ENCODE data around the gene SPECC1. TPM values are rescaled to one million over a fixed set of nuclear protein-coding genes. Genes with fewer than 3 reads are reported as not detected.

The SPECC1 gene
- total and polyA plus RNA-seq, 3 donors from 2014 or later = 78.6 to 160 (median 148) TPM

DNA sequence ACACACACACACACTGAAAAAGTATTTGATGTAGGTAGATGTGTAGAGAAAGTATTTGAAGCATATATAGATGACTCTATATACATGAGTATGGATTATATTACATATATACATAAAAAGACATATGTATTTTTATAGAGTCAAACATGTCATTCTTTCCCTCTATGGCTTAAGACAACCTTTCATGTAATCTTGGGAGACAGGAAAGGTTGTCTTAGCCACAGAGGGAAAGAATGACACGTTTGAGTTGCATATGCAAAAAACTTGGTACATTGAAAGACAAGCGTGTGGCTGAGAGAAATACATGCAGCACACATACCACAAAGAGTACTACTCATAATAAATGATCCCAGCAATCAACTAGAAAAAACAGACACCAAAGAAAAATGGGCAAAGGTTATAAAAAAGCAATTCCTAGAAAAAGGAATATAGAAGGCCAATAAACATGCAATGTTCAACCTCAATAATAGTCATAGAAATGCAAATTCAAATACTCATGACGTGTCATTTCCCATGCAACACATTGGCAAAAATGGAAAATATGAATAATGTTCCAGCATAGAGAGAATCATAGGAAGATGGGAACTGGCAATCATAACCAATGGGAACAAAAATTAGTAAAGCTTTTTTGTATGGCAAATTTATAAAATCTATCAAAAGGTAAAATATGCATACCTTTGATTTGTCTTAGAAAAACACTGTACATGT, 69.0 kb downstream of the SPECC1 start:
- Histone ChIP-seq H3K36me3 (ENCODE audit: low read depth, missing control alignments) (no peaks in the 10 kb centered on the region), H3K27me3 (no peaks in the 10 kb centered on the region), H3K27ac (no peak overlapping the region), H3K9me3 (no peaks in the 10 kb centered on the region), H3K4me1 (no peaks in the 10 kb centered on the region), H3K4me3 (no peak overlapping the region)
- intact Hi-C loops (cut with DNase I; ENCODE audit: low total_unique reads) = no loop called here
- no peak for DNase-seq
- WGBS, 2 donors = 83 to 92% methylated on average over 3 of the region's 3 CpGs
- no peak for TF ChIP-seq POLR2A (IDR thresholded peaks at IDR 0.05)
- TF ChIP-seq, protein P1, sequence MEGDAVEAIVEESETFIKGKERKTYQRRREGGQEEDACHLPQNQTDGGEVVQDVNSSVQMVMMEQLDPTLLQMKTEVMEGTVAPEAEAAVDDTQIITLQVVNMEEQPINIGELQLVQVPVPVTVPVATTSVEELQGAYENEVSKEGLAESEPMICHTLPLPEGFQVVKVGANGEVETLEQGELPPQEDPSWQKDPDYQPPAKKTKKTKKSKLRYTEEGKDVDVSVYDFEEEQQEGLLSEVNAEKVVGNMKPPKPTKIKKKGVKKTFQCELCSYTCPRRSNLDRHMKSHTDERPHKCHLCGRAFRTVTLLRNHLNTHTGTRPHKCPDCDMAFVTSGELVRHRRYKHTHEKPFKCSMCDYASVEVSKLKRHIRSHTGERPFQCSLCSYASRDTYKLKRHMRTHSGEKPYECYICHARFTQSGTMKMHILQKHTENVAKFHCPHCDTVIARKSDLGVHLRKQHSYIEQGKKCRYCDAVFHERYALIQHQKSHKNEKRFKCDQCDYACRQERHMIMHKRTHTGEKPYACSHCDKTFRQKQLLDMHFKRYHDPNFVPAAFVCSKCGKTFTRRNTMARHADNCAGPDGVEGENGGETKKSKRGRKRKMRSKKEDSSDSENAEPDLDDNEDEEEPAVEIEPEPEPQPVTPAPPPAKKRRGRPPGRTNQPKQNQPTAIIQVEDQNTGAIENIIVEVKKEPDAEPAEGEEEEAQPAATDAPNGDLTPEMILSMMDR (IDR thresholded peaks at IDR 0.05) = no peak

DNA sequence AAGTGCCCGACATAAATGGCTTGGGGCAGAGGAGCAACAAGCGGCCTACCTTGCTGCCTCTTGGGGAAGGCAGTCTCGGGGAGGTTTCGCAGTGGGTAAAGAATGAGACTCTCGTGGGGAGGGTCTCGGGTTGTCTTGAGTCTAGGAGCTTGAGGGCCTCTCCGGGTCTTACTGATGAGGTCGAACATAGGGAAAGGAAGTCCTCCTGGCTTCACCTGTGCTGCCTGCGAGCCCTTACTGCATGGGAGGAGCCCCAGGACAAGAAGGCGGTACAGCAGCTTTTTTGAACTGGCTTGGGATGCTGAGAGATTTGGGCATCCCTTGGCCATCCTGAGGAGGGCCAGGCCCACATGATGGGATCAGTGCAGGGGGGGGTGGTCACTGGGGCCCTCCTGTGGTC, 71.4 kb downstream of the SPECC1 start:
- peaks cover 9% of the 10 kb centered on the region for H3K4me1 ChIP-seq
- H3K4me3 ChIP-seq = no peak overlapping the region
- H3K36me3 ChIP-seq (ENCODE audit: low read depth, missing control alignments) = no peaks in the 10 kb centered on the region
- H3K27me3 ChIP-seq = no peaks in the 10 kb centered on the region
- no peaks in the 10 kb centered on the region for H3K9me3 ChIP-seq
- TF ChIP-seq, protein P1 (IDR thresholded peaks at IDR 0.05) = no peak
- TF ChIP-seq POLR2A (IDR thresholded peaks at IDR 0.05) = no peak
- H3K27ac ChIP-seq = no peak overlapping the region
- WGBS, 2 donors = 93 to 96% methylated on average over 10 of the region's 10 CpGs
- intact Hi-C loops (cut with DNase I; ENCODE audit: low total_unique reads) = no loop called here
- DNase-seq = no peak

DNA sequence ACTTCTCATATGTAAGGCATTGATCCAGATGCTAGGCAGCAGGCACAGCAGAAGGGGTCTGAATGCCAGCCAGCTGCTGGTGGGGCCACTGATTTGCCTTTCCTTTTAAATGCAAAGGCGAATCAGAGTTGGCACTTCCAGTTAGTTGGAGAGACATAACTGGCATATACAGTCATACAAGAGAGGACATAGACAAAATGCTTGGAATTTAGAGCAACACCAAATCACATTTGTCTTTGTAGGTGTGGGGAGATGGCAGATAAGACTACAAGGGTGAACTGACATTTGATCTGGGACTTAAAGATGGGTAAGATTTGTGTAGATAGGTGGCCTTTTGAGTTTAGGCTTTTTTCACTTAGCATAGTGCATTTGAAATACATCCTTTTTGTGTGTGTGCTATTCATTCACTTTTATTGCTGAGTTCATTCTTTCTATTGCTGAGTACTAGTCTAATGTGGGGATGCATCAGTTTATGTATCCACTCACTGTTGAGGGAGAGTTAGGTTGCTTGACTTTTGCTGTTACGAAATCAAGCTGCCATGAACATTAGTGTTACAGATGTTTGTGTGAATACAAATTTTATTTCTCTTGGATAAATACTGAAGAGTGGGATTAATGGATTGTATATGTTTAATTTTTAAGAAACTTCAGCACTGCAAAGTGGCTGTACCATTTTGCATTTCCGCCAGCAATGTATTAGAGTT, 74.1 kb downstream of the SPECC1 start:
- DNase-seq = no peak
- Histone ChIP-seq H3K27ac (no peak overlapping the region), H3K4me1 (peaks cover 9% of the 10 kb centered on the region), H3K9me3 (no peaks in the 10 kb centered on the region), H3K4me3 (no peak overlapping the region), H3K36me3 (ENCODE audit: low read depth, missing control alignments) (no peaks in the 10 kb centered on the region), H3K27me3 (no peaks in the 10 kb centered on the region)
- intact Hi-C loops (cut with DNase I; ENCODE audit: low total_unique reads) = no loop called here
- TF ChIP-seq, protein P1 (IDR thresholded peaks at IDR 0.05) = no peak
- TF ChIP-seq POLR2A (IDR thresholded peaks at IDR 0.05) = no peak
- 98 to 99% methylated on average over 3 of the region's 3 CpGs for WGBS, 2 donors

DNA sequence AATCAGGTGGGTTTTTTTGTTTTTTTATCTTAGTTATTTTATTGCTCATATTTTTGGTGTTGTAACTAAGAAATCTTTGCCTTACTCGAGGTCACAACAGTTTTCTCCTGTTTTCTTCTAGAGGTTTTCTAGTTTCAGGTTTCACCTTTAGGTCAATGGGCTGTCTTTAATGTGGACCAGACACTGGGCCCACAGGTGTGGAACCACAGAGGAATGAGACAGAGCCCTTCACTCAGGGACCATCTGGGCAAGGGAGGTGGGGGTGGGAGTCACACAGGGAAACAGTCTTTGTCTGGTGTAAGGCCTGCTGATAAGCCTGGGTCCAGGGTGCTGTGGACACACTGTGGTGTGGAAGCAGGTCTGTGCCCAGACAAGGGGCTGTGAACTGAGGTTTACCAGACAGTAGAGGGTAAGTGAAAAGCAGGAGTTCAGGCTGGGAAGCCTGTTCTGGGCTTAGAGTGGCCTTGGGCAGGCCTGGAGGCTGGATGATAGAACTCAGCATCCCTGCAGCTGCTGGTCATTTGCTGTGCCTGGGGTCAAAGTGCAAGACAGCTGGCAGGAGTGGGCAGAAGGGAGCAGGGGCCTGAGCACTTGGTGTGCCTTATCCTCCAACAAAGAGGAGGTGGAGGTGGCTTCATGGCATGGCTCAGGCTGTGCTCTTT, 75.6 kb downstream of the SPECC1 start:
- Histone ChIP-seq H3K36me3 (ENCODE audit: low read depth, missing control alignments) (no peaks in the 10 kb centered on the region), H3K27me3 (no peaks in the 10 kb centered on the region), H3K4me3 (no peak overlapping the region), H3K4me1 (peaks cover 9% of the 10 kb centered on the region), H3K27ac (peak overlapping the region; percentile 43 to 65), H3K9me3 (no peaks in the 10 kb centered on the region)
- WGBS, 2 donors = 77 to 79% methylated on average over 1 of the region's 1 CpG
- intact Hi-C loops (cut with DNase I; ENCODE audit: low total_unique reads) = no loop called here
- no peak for TF ChIP-seq POLR2A (IDR thresholded peaks at IDR 0.05)
- TF ChIP-seq, protein P1 (IDR thresholded peaks at IDR 0.05) = no peak
- DNase-seq = no peak
